HCT116 (cell line): ENCODE data around the gene TMTC1.

Experiments used
- CEBPB ChIP-seq: IDR thresholded peaks from 2 replicates; pipeline ENCODE4 v1.6.1; 2012; ENCODE audit warnings: low read depth
- POLR2AphosphoS5 ChIP-seq: IDR thresholded peaks from 2 replicates; pipeline ENCODE4 v1.6.1; 2011; ENCODE audit warnings: mild to moderate bottlenecking, low read depth, low read length, moderate library complexity
- RAD21 ChIP-seq: IDR thresholded peaks from 2 replicates; pipeline ENCODE4 v1.6.1; 2012; ENCODE audit warnings: low read depth, mild to moderate bottlenecking
- TF ChIP-seq, protein P1 (sequence below), 3 experiments: fragments of 200-600 bp in 1 of 3; sonication (generic) in 1 of 3; IDR thresholded peaks in 2 of 3; conservative IDR thresholded peaks in 1 of 3; 2 replicates each; pipeline ENCODE4 v1.5.1; 2012 to 2017; ENCODE audit warnings: low read depth in 2 of 3, low read length in 2 of 3, antibody characterized with exemption in 1 of 3, borderline replicate concordance in 1 of 3, control low read depth in 1 of 3, mild to moderate bottlenecking in 1 of 3, mixed read lengths in 1 of 3, mixed run types in 1 of 3, moderate library complexity in 1 of 3; ENCODE audit not compliant: insufficient read depth in 1 of 3

DNA sequence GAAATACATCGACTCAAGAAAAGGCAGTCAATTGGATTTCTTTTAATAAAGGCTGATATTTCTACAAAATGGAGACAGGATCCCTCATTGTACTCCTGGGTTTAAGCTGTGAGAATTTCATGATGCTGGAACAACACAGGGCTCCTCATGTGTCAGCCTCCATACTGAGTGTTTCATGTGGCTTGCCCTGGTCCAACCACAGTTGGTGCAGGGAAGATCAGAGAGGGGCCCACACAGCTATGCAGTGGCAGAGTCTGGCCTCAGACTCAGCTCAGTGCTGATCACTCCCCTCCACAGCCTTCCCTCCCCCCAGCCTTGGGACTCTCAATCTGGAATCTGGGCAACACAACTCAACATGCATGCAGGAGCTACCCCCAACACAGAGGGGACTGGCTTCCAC is 163.7 kb downstream of the TMTC1 start:
- TF ChIP-seq RAD21 = no peak
- TF ChIP-seq, protein P1, sequence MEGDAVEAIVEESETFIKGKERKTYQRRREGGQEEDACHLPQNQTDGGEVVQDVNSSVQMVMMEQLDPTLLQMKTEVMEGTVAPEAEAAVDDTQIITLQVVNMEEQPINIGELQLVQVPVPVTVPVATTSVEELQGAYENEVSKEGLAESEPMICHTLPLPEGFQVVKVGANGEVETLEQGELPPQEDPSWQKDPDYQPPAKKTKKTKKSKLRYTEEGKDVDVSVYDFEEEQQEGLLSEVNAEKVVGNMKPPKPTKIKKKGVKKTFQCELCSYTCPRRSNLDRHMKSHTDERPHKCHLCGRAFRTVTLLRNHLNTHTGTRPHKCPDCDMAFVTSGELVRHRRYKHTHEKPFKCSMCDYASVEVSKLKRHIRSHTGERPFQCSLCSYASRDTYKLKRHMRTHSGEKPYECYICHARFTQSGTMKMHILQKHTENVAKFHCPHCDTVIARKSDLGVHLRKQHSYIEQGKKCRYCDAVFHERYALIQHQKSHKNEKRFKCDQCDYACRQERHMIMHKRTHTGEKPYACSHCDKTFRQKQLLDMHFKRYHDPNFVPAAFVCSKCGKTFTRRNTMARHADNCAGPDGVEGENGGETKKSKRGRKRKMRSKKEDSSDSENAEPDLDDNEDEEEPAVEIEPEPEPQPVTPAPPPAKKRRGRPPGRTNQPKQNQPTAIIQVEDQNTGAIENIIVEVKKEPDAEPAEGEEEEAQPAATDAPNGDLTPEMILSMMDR (IDR thresholded peaks at IDR 0.05 in 2 of 3, conservative IDR thresholded peaks at IDR 0.05 in 1 of 3; ENCODE audit: borderline replicate concordance in 1 of 3, insufficient read depth in 1 of 3, low read depth in 2 of 3, low read length in 2 of 3) = no peak
- no peak for TF ChIP-seq POLR2AphosphoS5
- no peak for TF ChIP-seq CEBPB
